VCaP (cell line): Measurements from ENCODE around the gene COL18A1.

Experiments
- H3K27ac ChIP-seq: fragments of 450-650 bp; 2 replicates; pipeline ENCODE4 v1.5.1; 2017
- CTCF ChIP-seq: fragments of 450-650 bp; conservative IDR thresholded peaks from 2 replicates; pipeline ENCODE4 v1.5.1; 2017; ENCODE audit warnings: mild to moderate bottlenecking, moderate library complexity

The COL18A1 gene

GRCh38 chr21:45431781-45432572, 27.0 kb downstream of the COL18A1 start:
- TF ChIP-seq CTCF, result no peak
- H3K27ac ChIP-seq, result 0 out of 2 replicates have a peak overlapping the region, but pooled peaks have one; percentile 0

GRCh38 chr21:45432575-45433255, 27.8 kb downstream of the COL18A1 start:
- no peak for TF ChIP-seq CTCF
- H3K27ac ChIP-seq, result peak overlapping the region; percentile 0; the same call in 1 of the 2 replicates

GRCh38 chr21:45433301-45433700, 28.3 kb downstream of the COL18A1 start:
- H3K27ac ChIP-seq, result peak overlapping the region; percentile 0; the same call in 1 of the 2 replicates

GRCh38 chr21:45433911-45434644, 29.1 kb downstream of the COL18A1 start:
- no peak overlapping the region for H3K27ac ChIP-seq
- TF ChIP-seq CTCF, result no peak

More at GRCh38 chr21:45433301-45433700, 28.3 kb downstream of the COL18A1 start:
- TF ChIP-seq CTCF, result no peak

GRCh38 chr21:45434645-45435217, 29.8 kb downstream of the COL18A1 start:
- H3K27ac ChIP-seq, result no peak overlapping the region

GRCh38 chr21:45435405-45435981, 30.5 kb downstream of the COL18A1 start:
- no peak for TF ChIP-seq CTCF
- H3K27ac ChIP-seq, result no peak overlapping the region

More at GRCh38 chr21:45434645-45435217, 29.8 kb downstream of the COL18A1 start:
- TF ChIP-seq CTCF, result no peak
